Kidney epithelial cell (primary cell): ENCODE results near the gene DUSP16. TPM values are rescaled to one million over a fixed set of nuclear protein-coding genes. Genes with fewer than 3 reads are reported as not detected.

Experiments
- DNase-seq: peaks from one replicate; pipeline ENCODE4 v3.0.0-alpha.2; 2010; ENCODE audit warnings: low read depth
- H3K27me3 ChIP-seq: 2 replicates; pipeline ENCODE4 v1.6.0; 2011; ENCODE audit warnings: low read length; ENCODE audit not compliant: control insufficient read depth, insufficient read depth
- H3K36me3 ChIP-seq: 2 replicates; pipeline ENCODE4 v1.5.1; 2011; ENCODE audit warnings: low read length; ENCODE audit not compliant: control insufficient read depth, insufficient read depth
- H3K4me3 ChIP-seq: 2 replicates; pipeline ENCODE4 v1.5.1; 2011; ENCODE audit warnings: low read depth, mild to moderate bottlenecking, control low read depth, low read length
- CTCF ChIP-seq: IDR thresholded peaks from 2 replicates; pipeline ENCODE4 v1.5.1; 2011; ENCODE audit warnings: mild to moderate bottlenecking, moderate library complexity, low read length, control low read depth, inconsistent platforms; ENCODE audit not compliant: insufficient read depth, poor library complexity, severe bottlenecking
- total RNA-seq: library from RNA; depleted of rRNA; stranded (reverse); fragments of >200 nt; gene quantifications from 2 replicates; pipeline ENCODE4 v1.2.3, GENCODE V29; 2015

Gene DUSP16, protein sequence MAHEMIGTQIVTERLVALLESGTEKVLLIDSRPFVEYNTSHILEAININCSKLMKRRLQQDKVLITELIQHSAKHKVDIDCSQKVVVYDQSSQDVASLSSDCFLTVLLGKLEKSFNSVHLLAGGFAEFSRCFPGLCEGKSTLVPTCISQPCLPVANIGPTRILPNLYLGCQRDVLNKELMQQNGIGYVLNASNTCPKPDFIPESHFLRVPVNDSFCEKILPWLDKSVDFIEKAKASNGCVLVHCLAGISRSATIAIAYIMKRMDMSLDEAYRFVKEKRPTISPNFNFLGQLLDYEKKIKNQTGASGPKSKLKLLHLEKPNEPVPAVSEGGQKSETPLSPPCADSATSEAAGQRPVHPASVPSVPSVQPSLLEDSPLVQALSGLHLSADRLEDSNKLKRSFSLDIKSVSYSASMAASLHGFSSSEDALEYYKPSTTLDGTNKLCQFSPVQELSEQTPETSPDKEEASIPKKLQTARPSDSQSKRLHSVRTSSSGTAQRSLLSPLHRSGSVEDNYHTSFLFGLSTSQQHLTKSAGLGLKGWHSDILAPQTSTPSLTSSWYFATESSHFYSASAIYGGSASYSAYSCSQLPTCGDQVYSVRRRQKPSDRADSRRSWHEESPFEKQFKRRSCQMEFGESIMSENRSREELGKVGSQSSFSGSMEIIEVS
- 22.7 and 24.5 TPM in 2 replicates for total RNA-seq

GRCh38 chr12:12562585-12563261 is at the start of gene DUSP16:
DUSP16 (minus strand) TSS chr12:12562863; CDS start chr12:12521098, 41,765 bp downstream.
- H3K27me3 ChIP-seq, result no peaks in the 10 kb centered on the region
- DNase-seq, result peak; percentile 88
- TF ChIP-seq CTCF, result no peak
- no peaks in the 10 kb centered on the region for H3K36me3 ChIP-seq
- H3K4me3 ChIP-seq, result peak within 1 kb of the TSS; percentile 97

DNA sequence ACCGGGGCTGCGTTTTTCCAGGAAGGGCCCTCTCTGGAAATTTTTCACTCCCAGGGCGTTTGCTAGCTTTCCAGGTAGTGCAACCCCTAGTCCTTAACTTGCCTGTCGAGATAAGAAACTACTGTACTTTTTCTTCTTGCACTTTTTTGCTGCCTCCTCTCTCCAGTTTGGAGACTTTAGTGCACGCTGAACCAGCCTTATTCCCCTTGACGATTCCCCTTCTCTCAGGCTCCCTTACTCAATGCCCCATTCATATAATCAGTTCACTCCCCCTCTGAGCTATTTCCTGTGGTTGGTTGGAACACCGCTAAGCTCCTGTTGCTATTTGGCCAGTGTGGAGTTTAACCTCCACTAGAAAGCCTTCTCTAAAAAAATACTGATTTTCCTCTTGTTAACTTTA is 49.7 kb upstream of the DUSP16 start:
- TF ChIP-seq CTCF, result no peak
- Histone ChIP-seq H3K27me3 (no peaks in the 10 kb centered on the region), H3K4me3 (peak overlapping the region; percentile 75), H3K36me3 (no peaks in the 10 kb centered on the region)
- peak; percentile 38 for DNase-seq

DNA sequence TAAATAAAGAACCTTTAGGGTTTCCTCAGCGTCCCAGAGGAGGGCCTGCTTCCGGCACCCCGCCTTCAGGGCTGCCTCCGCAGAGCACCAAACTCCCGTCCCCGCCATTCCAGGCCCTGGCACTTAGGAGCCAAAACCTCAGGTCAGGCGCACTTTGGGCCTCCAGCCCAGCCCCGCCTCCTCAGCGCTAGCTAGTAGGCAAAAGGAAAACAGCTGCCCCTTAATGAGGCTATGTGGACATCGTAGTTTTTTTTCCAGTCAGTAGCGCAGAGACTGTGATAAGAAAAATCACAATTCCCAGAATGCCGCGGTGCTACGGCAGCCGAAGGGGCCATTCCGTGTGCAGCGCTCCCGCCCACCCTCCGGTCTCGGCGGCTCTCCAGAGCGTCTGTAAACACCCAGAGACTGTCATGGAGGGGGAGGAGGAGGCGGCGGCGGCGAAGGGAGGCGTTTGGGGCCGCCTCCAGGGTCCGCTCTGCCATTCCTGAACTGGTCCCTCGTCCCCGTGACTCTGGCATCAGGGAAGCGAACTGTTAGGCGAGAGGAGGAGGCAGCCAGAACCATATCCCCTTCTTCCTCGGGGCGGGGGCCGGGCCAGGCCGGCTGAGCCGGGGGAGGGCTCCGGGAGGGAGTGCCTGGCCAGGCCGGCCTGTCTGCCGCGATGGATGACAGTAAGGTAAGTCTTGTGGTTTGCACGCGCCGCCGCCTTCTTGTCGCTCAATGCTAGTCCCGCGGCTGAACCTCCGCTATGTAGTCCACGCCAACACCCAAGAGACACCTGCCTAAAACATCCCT is 49.0 kb upstream of the DUSP16 start, which contains the start of gene CREBL2:
Gene CREBL2, plus strand, starts transcription at position 365 of the 795 bp plus-strand sequence. Its CDS starts 297 bp downstream, at position 662.
- H3K4me3 ChIP-seq, result peak within 1 kb of the TSS; percentile 75
- DNase-seq, result peak; percentile 83
- no peaks in the 10 kb centered on the region for H3K27me3 ChIP-seq
- no peak for TF ChIP-seq CTCF
- no peaks in the 10 kb centered on the region for H3K36me3 ChIP-seq

DNA sequence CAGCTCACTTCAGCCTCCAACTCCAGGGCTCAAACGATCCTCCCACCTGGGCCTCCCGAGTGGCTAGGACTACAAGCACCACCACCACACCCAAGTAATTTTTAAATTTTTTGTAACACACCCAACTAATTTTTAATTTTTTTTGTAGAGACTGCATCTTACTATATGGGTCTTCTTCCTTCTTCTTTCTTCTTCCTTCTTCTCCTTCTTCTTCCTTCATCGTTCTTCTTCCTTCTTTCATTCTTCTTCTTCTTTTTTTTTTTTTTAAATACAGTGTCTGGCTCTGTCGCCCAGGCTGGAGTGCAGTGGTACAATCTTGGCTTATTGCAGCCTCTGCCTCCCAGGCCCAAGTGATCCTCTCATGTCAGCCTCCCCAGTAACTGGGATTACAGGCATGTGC is 48.0 kb upstream of the DUSP16 start:
- H3K27me3 ChIP-seq, result no peaks in the 10 kb centered on the region
- no peak for TF ChIP-seq CTCF
- H3K36me3 ChIP-seq, result no peaks in the 10 kb centered on the region
- DNase-seq, result no peak
- H3K4me3 ChIP-seq, result no peak overlapping the region

DNA sequence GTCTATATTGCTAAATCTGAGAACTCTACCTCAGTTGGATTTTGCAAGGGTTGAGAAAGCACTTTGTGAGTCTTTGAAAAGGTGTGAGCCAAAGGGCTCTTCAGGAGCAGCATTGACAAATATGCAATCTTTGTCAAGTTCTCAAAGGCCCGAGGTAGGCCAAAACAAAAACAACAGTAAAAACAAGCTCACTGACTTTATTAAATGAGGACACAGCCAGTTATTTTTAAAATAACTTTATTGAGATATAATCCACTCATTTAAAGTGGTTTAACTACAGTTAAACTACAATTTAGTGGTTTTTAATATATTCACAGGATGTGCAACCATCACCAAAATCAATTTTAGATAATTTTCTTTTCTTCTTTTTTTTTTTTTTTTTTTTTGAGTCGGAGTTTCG is 47.0 kb upstream of the DUSP16 start:
- Histone ChIP-seq H3K36me3 (no peaks in the 10 kb centered on the region), H3K27me3 (no peaks in the 10 kb centered on the region), H3K4me3 (no peak overlapping the region)
- DNase-seq, result no peak
- no peak for TF ChIP-seq CTCF
